NOMO-1 treated with dmso at 0.1 percent for 144 hours (cell line): ENCODE data around the gene ZNF717.
"Not testable (repeated sequence)": the region's sequence is repeated elsewhere in the genome, so short reads cannot be mapped to it uniquely, and the experiment has no call there.

ENCODE experiments used
- DNase-seq: peaks from one replicate; lab custom pipeline; 2025; ENCODE audit not compliant: unreplicated experiment; lab: John Stamatoyannopoulos, UW

ZNF717 gene

GRCh38 chr3:75785081-75785755 lies at the start of gene ZNF717:
ZNF717 (minus strand) TSS chr3:75785549; CDS start chr3:75783362, 2,187 bp downstream.
- DNase-seq = not testable (repeated sequence)

- not testable (repeated sequence) for DNase-seq
These were observed 45.7 kb upstream of the ZNF717 start for GRCh38 chr3:75831076-75831475.

GRCh38 chr3:75818019-75818418 lies 32.7 kb upstream of the ZNF717 start:
- DNase-seq = not testable (repeated sequence)

- DNase-seq = not testable (repeated sequence)
These were observed 31.2 kb upstream of the ZNF717 start for GRCh38 chr3:75816287-75817180.

- DNase-seq = no peak
These were observed 29.4 kb upstream of the ZNF717 start for GRCh38 chr3:75814797-75815196.

GRCh38 chr3:75782506-75782905 lies 2.8 kb downstream of the ZNF717 start:
- DNase-seq = no peak

GRCh38 chr3:75781079-75781745 lies 4.1 kb downstream of the ZNF717 start:
- DNase-seq = no peak

- DNase-seq = not testable (repeated sequence)
These were observed 7.6 kb downstream of the ZNF717 start for GRCh38 chr3:75777742-75778141.

- not testable (repeated sequence) for DNase-seq
These were observed 13.7 kb downstream of the ZNF717 start for GRCh38 chr3:75771631-75772030.

- no peak for DNase-seq
These were observed 16.9 kb downstream of the ZNF717 start for GRCh38 chr3:75768303-75769017.

GRCh38 chr3:75737831-75738493 lies 47.4 kb downstream of the ZNF717 start:
- DNase-seq = no peak

- DNase-seq = no peak
These were observed 57.4 kb downstream of the ZNF717 start for GRCh38 chr3:75727985-75728384.

- DNase-seq = no peak
These were observed 93.3 kb downstream of the ZNF717 start for GRCh38 chr3:75692061-75692460.

- DNase-seq = no peak
These were observed 98.0 kb downstream of the ZNF717 start for GRCh38 chr3:75687323-75687722.
